WERI-Rb-1 (cell line): Measurements from ENCODE around the gene MTREX.
A peak's percentile ranks its signal among the peaks of the same experiment; 100 is the strongest.

Source experiments
- DNase-seq: peaks from one replicate; pipeline ENCODE4 v3.0.0-alpha.2; 2020
- H3K27ac ChIP-seq: fragments of 250-450 bp; sonication (Bioruptor Pico); 2 replicates; pipeline ENCODE4 v1.5.1; 2020; ENCODE audit warnings: mild to moderate bottlenecking, moderate library complexity
- H3K27me3 ChIP-seq: fragments of 250-450 bp; sonication (Bioruptor Pico); 2 replicates; pipeline ENCODE4 v1.5.1; 2021; ENCODE audit warnings: mild to moderate bottlenecking, low read depth, moderate library complexity; ENCODE audit not compliant: insufficient read depth, severe bottlenecking
- H3K36me3 ChIP-seq: fragments of 250-450 bp; sonication (Bioruptor Pico); 2 replicates; pipeline ENCODE4 v1.5.1; 2020; ENCODE audit warnings: mild to moderate bottlenecking, moderate library complexity
- H3K4me3 ChIP-seq: 2 replicates; pipeline ENCODE4 v1.5.1; 2011; ENCODE audit warnings: low read depth, mild to moderate bottlenecking, control low read depth, low read length
- H3K9me3 ChIP-seq: fragments of 250-450 bp; sonication (Bioruptor Pico); 2 replicates; pipeline ENCODE4 v1.5.1; 2021; ENCODE audit warnings: mild to moderate bottlenecking, moderate library complexity; ENCODE audit not compliant: severe bottlenecking
- TF ChIP-seq, protein P1 (sequence below): IDR thresholded peaks from 2 replicates; pipeline ENCODE4 v1.5.1; 2011; ENCODE audit warnings: low read depth, mild to moderate bottlenecking, control low read depth, inconsistent platforms, low read length

Gene MTREX

DNA sequence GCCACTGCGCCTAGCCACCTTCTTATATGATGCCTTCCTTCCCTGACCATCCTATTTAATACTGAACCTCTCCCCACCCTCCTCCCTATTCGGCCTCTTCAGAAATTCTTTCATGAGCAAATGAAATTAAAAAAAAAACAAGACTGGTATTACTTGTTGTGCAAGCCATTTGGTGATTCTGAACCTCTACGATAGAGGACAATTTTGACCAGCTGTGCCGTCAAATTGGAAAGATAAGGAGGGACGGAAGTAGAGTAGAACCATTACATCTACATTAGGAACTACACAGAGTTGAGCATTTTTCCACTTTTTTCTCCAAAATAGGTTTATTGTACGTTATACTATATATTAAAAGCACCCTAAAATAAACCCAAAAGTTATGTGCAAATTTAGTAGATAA is 3.2 kb upstream of the MTREX start:
- no peaks in the 10 kb centered on the region for H3K9me3 ChIP-seq
- peaks cover 21% of the 10 kb centered on the region for H3K36me3 ChIP-seq
- no peaks in the 10 kb centered on the region for H3K27me3 ChIP-seq
- TF ChIP-seq, protein P1, sequence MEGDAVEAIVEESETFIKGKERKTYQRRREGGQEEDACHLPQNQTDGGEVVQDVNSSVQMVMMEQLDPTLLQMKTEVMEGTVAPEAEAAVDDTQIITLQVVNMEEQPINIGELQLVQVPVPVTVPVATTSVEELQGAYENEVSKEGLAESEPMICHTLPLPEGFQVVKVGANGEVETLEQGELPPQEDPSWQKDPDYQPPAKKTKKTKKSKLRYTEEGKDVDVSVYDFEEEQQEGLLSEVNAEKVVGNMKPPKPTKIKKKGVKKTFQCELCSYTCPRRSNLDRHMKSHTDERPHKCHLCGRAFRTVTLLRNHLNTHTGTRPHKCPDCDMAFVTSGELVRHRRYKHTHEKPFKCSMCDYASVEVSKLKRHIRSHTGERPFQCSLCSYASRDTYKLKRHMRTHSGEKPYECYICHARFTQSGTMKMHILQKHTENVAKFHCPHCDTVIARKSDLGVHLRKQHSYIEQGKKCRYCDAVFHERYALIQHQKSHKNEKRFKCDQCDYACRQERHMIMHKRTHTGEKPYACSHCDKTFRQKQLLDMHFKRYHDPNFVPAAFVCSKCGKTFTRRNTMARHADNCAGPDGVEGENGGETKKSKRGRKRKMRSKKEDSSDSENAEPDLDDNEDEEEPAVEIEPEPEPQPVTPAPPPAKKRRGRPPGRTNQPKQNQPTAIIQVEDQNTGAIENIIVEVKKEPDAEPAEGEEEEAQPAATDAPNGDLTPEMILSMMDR = no peak
- DNase-seq = no peak
- H3K27ac ChIP-seq = no peak overlapping the region
- H3K4me3 ChIP-seq = no peak overlapping the region

DNA sequence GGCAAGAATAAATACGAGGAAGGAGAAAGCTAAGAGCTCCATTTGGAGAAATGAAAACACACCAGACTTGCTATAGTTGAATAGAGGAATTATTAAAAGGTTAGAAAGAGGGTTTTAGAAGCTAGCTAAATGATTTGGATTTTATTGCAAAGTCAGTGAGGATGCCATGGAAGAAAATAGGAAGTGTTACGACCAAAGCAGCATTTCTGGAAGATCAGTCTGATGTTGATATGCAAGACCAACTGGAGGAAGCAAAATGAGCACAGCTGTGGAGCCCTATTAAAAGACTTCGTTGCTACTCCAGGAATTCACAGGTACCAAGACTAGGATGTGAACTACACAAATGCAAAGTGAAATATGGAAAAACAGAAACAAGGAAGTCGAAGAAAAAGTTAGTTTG is 2.4 kb upstream of the MTREX start:
- Histone ChIP-seq H3K36me3 (peaks cover 19% of the 10 kb centered on the region), H3K4me3 (no peak overlapping the region), H3K27me3 (no peaks in the 10 kb centered on the region), H3K9me3 (no peaks in the 10 kb centered on the region), H3K27ac (no peak overlapping the region)
- TF ChIP-seq, protein P1 = no peak
- no peak for DNase-seq

DNA sequence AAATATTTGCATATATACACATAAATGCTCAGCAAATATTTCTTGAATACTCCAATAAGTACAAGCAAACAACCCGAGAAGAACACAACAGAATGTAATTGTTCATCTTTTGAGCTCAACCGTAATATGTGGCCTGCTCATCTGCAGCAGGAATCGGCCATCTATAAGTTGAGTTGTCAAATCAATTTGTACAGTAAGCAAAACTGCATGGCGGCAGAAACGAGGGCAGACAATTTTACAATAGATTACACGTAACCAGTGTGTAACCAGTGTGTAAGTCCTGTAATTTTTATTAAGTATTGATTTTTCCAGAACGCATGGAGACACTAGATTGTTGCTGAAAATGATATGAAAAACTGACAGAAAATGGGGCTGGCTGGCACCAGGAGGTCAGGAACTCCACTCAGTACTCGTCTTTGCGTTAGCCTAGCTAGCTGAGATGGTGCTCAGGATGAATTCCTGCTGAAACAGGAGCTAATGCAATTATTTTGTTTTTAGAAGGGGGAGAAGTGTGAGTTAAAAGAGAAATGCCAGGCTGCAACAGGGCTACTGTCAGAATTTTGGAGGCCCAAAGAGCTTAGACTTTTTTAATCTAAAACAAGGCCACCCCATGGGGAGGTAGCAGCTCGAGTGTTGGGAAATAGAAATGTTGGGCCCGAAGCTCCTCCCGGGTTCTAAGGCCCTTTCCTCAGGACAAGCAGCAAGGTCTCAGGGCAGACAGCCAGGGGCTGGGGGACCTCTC is 977 bp upstream of the MTREX start:
- DNase-seq = no peak
- Histone ChIP-seq H3K9me3 (no peaks in the 10 kb centered on the region), H3K27ac (peak overlapping the region; percentile 97), H3K4me3 (peak overlapping the region; percentile 100), H3K36me3 (peaks cover 12% of the 10 kb centered on the region), H3K27me3 (no peaks in the 10 kb centered on the region)
- TF ChIP-seq, protein P1 = no peak

DNA sequence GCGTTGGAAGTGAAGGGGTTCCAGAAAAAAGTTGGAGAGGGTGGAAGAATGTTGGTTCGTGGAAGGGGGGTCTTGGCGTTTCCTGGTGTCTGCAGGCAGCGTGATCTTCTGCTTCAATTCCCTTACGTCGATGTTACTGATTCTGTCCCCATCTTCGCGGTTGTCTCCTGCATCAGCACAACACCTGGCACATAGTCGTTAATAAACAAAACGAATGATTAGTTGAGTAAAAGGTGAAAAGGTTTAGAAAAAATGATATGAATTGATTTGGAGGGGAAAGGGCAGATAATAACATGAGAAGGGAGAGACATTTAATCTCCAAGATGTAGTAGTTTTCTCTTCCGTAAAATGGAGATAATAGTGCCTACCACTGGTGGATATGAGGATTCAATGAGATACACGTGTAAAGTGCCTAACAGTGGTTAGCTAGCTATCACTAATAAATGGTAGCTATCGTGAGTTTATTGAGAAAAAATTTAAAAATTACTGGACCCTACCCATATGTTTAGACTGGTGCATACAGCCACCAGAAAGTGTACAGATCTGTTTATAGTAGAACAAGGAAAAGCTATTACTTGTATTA is 556 bp downstream of the MTREX start:
- H3K9me3 ChIP-seq = no peaks in the 10 kb centered on the region
- H3K27me3 ChIP-seq = no peaks in the 10 kb centered on the region
- peak overlapping the region; percentile 100 for H3K4me3 ChIP-seq
- TF ChIP-seq, protein P1 = no peak
- H3K27ac ChIP-seq = peak overlapping the region; percentile 97
- peak; percentile 8 for DNase-seq
- peaks cover 8% of the 10 kb centered on the region for H3K36me3 ChIP-seq

DNA sequence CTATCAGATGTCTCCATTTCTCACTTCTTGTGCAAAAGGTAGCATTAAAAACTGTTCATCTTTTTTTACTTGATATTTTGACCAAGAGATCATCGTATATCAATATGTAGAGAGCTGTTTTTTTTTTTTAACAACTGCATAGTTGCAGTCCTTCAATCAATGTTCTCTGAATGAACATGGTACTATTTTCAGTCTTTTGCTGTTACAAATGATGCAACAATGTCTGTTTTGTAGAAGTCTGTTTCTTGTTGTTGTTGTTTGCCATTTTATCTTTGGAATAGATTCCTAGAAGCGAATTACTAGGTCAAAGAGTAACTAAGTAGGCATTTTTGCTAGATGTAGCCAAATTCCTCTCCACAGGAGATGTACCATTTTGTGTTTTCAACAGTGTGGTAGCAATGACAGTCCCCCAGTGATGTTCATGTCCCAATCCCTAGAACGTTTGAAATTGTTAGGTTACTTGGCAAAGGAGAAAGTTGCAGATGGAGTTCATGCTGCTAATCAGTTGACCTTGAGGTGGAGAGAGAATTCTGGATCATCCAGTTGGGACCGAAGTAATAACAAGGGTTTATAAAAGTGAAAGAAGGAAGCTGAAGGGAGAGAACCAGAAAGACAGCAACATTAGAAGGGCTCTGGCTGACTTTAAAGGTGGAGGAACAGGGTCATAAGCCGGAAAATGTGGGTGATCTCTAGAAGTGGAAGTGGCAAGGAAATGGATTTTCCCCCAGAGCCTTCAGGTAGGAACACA is 6.3 kb downstream of the MTREX start:
- TF ChIP-seq, protein P1 = no peak
- Histone ChIP-seq H3K27me3 (no peaks in the 10 kb centered on the region), H3K4me3 (no peak overlapping the region), H3K9me3 (no peaks in the 10 kb centered on the region), H3K27ac (no peak overlapping the region), H3K36me3 (peaks cover 5% of the 10 kb centered on the region)
- DNase-seq = no peak
